ENCODE results near the gene NUMB. TPM values are rescaled to one million over a fixed set of nuclear protein-coding genes. Genes with fewer than 3 reads are reported as not detected.

NUMB gene
- total and polyA plus RNA-seq, 9 donors, result 32.9 to 78.2 (median 67.6) TPM

- intact Hi-C loops (cut with DNase I), result no loop called here
- peaks cover 10% of the 10 kb centered on the region for H3K4me1 ChIP-seq (ENCODE audit: insufficient read depth)
- H3K4me3 ChIP-seq, result no peak overlapping the region
- no peak for DNase-seq
- H3K27me3 ChIP-seq, result no peaks in the 10 kb centered on the region
- no peaks in the 10 kb centered on the region for H3K36me3 ChIP-seq
- H3K27ac ChIP-seq, result no peak overlapping the region
- no peaks in the 10 kb centered on the region for H3K9me3 ChIP-seq
- no peak for TF ChIP-seq POLR2A (IDR thresholded peaks at IDR 0.05)
- no peak for TF ChIP-seq CTCF (IDR thresholded peaks at IDR 0.05)
- TF ChIP-seq EP300 (IDR thresholded peaks at IDR 0.05), result no peak
- 86 to 88% (median 87%) methylated on average over 14 of the region's 14 CpGs for WGBS, 3 donors
Observed at GRCh38 chr14:73244541-73245290, 213.6 kb downstream of the NUMB start.

- no peak for TF ChIP-seq EP300 (IDR thresholded peaks at IDR 0.05)
- TF ChIP-seq POLR2A (IDR thresholded peaks at IDR 0.05), result no peak
- no peak for TF ChIP-seq CTCF (IDR thresholded peaks at IDR 0.05)
- Histone ChIP-seq H3K4me1 (ENCODE audit: insufficient read depth) (peaks cover 14% of the 10 kb centered on the region), H3K36me3 (no peaks in the 10 kb centered on the region), H3K9me3 (no peaks in the 10 kb centered on the region), H3K27me3 (no peaks in the 10 kb centered on the region), H3K4me3 (no peak overlapping the region), H3K27ac (no peak overlapping the region)
- DNase-seq, result no peak
- 96 to 98% (median 98%) methylated on average over 2 of the region's 2 CpGs for WGBS, 3 donors
- intact Hi-C loops (cut with DNase I), result no loop called here
Observed at GRCh38 chr14:73243748-73244147, 214.6 kb downstream of the NUMB start.

- Histone ChIP-seq H3K27ac (no peak overlapping the region), H3K27me3 (no peaks in the 10 kb centered on the region), H3K4me1 (ENCODE audit: insufficient read depth) (peaks cover 16% of the 10 kb centered on the region), H3K9me3 (no peaks in the 10 kb centered on the region), H3K36me3 (no peaks in the 10 kb centered on the region), H3K4me3 (no peak overlapping the region)
- DNase-seq, result no peak
- intact Hi-C loops (cut with DNase I), result no loop called here
- WGBS, 3 donors, result 84 to 90% (median 88%) methylated on average over 3 of the region's 3 CpGs
- TF ChIP-seq CTCF (IDR thresholded peaks at IDR 0.05), result no peak
- TF ChIP-seq POLR2A (IDR thresholded peaks at IDR 0.05), result no peak
- no peak for TF ChIP-seq EP300 (IDR thresholded peaks at IDR 0.05)
Observed at GRCh38 chr14:73243341-73243740, 215.0 kb downstream of the NUMB start.

GRCh38 chr14:73242357-73242901 is 215.9 kb downstream of the NUMB start:
- TF ChIP-seq POLR2A (IDR thresholded peaks at IDR 0.05) (no peak), CTCF (IDR thresholded peaks at IDR 0.05) (no peak)
- Histone ChIP-seq H3K4me3 (peak overlapping the region; percentile 21), H3K4me1 (ENCODE audit: insufficient read depth) (peaks cover 20% of the 10 kb centered on the region), H3K27ac (peak overlapping the region; percentile 59 to 68), H3K27me3 (no peaks in the 10 kb centered on the region), H3K9me3 (no peaks in the 10 kb centered on the region), H3K36me3 (no peaks in the 10 kb centered on the region)
- 2 to 22% (median 18%) methylated on average over 6 of the region's 6 CpGs for WGBS, 3 donors
- intact Hi-C loops (cut with DNase I), result no loop called here
- peak in 2 of 5 donors; percentile 37 to 52 for DNase-seq
